Hematopoietic multipotent progenitor cell treated with erythropoietin and hydrocortisone succinate and interleukin-3 and kit ligand, for 17 days (in vitro differentiated cells): ENCODE data around the gene FKBP10.
"Not testable (repeated sequence)": the region's sequence is repeated elsewhere in the genome, so short reads cannot be mapped to it uniquely, and the experiment has no call there.

Source experiments
- DNase-seq: peaks from one replicate; pipeline ENCODE4 v3.0.0-alpha.2; 2015; ENCODE audit warnings: low spot score

The FKBP10 gene

DNA sequence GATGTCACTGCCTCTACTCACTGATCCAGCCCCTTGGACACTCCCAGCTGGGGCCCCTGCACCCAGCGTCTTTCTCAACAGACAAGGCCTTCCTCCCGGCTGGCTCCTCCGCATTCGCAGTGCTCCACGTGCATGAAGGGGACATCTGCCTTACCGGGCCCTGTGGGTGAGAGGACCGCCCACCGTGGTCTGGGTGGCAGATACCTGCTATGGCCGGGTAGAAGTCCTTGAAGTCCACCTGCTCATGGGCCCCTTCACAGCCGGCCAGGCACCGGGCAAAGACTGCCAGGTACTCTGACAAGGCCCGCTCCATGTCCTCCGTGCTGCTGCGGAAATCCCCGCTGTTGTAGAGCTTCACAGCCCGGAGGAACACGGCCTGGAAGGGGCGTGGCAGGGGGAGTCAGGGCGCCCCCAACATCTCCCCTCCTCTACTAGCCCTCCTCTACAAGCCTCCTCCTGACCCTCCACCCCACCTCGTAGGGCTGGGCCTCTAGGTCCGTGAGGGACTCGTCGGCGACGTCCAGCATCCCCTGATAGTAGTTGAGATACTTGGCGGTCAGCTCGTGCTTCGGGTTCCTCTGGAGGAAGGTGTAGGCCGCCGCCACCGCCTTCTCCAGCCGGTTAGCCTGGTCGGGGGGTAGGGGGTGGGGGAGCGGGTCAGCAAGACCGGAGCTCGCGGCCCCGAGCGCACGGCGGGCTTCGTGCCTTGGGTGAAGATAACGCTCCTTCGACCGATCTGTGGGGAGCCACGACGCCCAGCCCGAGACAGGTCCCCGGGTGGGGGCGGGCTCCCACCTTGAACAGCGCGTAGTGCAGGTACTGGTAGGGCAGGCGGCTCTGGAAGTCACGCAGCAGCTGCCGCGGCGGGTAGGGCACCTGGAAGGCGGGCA lies 1.9 kb upstream of the FKBP10 start:
- no peak for DNase-seq

DNA sequence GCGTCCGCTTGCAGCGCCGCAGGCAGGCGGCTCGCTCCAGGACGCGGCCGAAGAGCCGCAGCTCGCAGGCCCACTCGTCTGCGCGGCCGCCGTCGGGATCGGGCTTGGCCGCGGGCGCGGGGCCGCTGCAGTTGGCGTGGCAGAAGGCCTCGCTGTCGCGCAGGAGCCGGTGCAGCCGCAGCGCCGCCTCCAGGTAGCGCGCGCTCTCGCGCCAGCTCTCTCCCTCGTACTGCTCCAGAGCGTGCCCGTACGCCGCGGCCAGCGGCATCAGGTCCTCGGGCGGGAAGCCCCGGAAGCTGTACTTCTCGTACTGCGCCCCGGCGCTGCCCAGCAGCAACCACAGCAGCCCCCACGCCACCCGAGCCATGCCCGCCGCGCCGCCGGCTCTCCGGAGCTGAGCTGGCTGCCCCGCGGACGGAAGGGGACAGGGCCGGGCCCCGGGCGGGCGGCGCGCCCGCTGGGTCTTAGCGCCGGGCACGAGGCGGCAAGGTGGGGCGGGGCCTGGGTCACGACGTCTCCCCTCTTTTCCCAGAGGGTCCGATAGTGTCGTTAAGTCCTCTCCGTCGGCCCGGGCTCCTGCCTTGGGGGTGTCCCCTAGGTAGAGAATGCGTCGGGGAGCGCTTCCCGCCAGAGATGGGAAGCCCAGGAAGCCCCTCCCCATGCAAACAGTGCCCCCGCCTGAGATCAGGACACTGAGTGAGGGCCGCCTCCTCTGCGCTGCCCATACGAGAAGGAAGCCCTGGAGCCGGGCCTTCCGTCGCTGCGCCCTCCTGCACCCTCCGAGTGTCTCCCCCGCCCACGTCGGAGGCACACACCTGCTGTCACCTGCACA lies 1.0 kb upstream of the FKBP10 start, which contains the start of gene P3H4:
Gene P3H4 (minus strand): TSS at position 401 of the 832 bp plus-strand sequence. CDS start 34 bp downstream, at position 367.
- no peak for DNase-seq

DNA sequence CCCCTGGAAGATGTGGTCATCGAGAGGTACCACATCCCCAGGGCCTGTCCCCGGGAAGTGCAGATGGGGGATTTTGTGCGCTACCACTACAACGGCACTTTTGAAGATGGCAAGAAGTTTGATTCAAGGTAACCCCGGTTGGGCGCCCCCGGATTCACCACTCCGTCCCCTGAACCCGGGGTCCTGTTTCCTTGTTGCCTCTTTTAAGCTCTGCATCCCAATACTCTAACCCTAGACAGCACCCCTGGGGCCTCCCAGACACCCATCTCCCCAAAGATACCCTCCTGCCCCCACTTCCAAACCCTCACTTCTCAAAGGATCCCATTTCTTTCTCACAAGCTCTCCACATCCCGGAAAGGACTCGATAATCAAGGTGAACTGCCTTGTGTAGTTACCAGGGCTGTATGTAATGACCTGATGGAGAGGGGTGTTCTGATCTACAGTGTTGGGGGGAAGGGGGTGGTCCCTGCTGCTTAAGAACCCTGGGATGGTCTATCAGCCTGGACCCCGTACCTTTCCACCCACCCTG lies 412 bp downstream of the FKBP10 start:
- DNase-seq = no peak

DNA sequence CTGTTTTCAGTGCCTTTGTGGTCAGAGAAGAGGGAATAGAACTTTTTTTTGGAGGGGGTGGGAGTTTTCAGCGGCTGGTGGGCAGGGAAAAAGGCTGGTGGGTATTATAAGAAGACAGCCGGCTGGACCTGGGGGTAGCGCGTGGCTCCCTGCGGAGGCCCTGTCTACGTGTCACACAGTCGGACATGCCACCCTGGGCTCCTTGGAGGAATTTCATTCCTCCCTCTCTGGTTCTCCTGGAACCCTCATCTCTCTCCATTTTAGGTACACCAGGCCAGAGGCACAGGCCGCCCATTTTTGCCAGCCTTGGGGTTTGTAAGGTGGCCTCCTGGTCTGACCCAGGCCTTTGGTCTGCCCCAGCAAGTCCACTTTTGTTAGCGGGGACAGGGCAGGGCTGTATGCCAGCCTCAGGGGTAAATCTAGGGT lies 908 bp downstream of the FKBP10 start:
- no peak for DNase-seq

DNA sequence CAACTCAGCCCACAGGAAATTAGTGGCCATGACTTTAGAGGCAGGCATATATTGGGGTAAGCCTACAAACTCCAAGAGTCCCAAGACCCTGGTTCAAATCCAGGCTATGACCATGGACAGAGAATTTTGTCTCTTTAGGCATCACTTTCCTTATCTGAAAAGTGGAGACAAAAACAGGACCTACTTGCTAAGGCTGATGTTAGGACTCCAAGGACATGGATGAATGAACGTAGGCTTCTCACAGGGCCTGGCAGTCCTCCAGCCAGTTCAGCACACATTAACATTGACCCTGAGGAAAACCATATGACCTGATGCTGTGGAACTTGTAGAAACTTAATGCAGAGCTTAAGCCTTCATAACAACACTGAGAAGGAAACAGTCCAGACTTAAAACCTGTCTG lies 1.4 kb downstream of the FKBP10 start:
- DNase-seq = no peak

DNA sequence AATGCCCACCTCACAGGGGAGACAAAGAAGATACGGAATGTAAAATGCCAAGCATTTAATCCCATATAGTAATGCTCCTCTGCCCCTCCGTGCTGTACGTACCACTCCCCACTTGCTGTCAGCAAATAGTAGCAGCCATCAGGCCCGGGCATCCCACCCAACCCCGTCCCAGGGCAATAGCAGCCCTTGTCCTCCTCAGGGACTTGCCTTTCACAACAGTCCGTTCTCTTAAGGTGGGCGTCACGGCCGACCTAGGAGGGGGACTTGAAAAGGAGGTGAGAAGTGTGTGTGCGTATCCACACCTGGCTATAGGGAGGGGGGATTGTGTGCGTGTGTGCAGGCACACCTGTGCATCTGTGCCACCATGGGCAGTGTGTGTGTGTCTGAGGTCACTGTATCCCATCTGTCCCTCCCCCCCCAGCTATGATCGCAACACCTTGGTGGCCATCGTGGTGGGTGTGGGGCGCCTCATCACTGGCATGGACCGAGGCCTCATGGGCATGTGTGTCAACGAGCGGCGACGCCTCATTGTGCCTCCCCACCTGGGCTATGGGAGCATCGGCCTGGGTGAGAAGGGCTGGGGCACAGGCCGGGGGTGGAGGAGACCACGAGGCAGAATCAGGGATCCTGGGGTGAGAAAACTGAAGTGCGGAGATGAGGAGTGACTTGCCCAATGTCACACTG lies 4.0 kb downstream of the FKBP10 start:
- no peak for DNase-seq

DNA sequence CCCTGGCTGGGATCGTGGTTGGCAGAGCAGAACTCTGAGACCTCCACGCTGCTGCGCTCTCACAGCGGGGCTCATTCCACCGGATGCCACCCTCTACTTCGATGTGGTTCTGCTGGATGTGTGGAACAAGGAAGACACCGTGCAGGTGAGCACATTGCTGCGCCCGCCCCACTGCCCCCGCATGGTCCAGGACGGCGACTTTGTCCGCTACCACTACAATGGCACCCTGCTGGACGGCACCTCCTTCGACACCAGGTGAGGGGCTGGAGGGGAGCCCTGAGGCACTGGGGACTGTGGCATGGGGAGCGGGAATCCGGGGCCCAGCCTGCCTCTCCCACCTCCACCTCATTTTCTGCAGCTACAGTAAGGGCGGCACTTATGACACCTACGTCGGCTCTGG lies 5.2 kb downstream of the FKBP10 start:
- DNase-seq = no peak

DNA sequence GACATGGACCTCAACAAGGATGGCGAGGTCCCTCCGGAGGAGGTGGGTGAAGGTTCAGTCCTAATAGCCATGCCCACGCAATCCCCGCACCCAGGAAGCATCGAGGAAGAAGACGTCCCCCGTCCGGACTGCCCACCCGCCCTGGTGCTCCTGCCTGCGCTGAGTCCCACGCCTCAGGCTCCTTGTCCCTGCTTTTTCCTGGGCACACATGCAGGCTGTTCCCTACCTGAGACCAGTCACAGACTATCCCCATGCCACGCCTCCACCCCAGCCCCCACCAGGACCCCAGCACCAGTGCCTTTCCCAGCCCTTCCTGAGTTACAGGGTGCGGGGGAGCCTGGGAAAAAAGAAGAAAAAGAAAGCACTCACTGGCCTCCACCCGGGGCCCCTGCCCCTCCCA lies 9.0 kb downstream of the FKBP10 start:
- no peak for DNase-seq

DNA sequence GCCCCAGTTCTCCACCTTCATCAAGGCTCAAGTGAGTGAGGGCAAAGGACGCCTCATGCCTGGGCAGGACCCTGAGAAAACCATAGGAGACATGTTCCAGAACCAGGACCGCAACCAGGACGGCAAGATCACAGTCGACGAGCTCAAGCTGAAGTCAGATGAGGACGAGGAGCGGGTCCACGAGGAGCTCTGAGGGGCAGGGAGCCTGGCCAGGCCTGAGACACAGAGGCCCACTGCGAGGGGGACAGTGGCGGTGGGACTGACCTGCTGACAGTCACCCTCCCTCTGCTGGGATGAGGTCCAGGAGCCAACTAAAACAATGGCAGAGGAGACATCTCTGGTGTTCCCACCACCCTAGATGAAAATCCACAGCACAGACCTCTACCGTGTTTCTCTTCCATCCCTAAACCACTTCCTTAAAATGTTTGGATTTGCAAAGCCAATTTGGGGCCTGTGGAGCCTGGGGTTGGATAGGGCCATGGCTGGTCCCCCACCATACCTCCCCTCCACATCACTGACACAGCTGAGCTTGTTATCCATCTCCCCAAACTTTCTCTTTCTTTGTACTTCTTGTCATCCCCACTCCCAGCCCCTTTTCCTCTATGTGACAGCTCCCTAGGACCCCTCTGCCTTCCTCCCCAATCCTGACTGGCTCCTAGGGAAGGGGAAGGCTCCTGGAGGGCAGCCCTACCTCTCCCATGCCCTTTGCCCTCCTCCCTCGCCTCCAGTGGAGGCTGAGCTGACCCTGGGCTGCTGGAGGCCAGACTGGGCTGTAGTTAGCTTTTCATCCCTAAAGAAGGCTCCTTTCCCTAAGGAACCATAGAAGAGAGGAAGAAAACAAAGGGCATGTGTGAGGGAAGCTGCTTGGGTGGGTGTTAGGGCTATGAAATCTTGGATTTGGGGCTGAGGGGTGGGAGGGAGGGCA lies 9.7 kb downstream of the FKBP10 start:
- DNase-seq = no peak

DNA sequence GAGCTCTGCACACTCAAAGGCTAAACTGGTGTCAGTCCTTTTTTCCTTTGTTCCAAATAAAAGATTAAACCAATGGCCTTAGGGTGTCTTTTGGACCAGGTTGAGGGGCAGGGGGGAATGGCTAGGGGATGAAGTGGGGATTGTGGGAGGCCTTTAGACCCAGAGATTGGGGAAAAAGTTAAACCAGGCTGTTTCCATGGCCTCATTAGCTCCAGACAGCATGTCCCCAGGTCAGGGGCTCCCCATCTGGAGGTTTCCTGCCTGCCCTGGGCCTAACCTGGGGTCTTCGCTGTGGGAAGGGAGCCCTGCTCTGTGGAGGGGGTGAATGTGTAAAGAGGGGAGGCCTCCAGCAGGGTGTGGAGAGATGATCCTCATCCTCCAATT lies 10.3 kb downstream of the FKBP10 start:
- DNase-seq = no peak

DNA sequence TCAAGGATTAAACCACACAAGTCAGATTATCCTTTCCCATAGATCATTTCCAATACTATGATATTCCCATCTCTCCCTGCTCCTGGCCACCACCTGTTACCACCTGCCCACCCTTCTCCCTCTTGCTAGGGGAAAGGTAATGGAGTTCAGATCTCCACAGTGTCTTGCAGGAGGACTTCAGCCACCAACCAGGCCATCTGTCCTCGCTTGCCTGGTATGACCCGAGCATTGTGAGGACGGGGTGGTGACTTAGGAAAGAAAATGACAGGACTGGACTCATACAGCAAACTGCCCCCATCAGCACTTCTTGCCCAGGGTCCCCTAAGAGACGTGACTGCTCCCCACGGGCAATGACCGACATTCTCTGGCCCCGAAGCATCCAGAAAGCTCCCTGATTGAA lies 10.8 kb downstream of the FKBP10 start:
- no peak for DNase-seq

DNA sequence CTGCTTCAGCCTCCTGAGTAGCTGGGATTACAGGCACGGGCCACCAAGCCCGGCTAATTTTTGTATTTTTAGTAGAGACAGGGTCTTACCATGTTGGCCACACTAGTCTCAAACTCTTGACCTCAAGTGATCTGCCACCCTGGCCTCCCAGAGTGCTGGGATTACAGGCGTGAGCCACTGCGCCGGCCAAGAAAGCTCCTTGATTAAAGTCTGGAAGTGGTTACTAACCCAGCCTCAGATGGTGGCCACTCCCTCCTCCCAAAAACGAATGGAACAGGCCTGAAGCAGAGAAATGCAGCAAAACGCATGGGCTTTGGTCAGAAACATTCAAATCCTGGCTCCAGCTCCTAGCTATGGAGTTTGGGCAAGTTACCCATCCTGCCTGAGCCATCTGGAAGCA lies 11.3 kb downstream of the FKBP10 start:
- no peak for DNase-seq

DNA sequence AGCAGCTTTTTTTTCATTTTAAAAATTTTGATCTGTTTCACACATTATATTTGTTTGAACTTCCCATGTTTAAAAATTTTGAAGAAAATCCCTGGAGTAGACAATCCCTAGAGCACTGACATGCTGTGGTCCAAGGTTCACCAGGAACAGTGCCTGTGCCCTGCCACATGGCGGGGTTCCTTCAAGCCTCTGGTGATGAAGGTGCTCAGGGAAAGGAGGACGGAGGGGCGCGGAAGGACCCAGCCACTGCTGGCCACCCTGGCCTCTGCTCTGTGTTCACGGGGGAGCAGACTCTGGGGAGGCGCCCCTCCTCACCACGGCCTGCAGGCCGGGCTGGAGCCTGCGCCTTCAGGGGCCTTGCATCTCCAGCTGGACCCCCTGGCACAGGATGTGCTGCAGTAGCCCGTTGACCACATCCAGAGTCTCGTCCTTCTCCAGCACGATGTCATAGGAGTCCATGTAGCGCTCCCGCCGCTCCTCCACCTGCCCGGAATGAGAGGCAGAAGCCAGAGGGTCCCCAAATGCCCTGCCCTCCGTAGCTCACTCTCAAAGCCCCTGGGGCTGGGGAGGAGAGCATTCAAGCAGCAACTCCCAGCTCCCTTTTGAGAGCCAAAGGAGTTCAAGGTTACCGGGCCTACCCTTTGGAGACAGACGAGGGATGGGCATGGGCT lies 12.5 kb downstream of the FKBP10 start:
- DNase-seq = no peak

DNA sequence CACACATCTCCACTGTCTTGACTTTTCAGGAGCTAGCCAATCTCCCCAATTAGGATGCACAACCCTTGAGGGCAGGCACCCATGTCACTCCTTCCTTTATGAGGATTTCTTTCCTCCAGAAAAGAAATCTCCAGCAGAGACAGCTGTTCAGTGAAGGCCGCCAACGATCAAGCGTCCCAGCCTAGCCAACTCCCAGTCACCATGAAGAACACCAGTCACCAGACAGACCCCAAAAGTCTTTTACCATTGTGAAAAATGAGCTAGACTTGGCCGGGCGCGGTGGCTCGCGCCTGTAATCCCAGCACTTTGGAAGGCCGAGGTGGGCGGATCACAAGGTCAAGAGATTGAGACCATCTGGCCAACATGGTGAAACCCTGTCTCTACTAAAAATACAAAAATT lies 17.2 kb downstream of the FKBP10 start:
- DNase-seq = not testable (repeated sequence)

DNA sequence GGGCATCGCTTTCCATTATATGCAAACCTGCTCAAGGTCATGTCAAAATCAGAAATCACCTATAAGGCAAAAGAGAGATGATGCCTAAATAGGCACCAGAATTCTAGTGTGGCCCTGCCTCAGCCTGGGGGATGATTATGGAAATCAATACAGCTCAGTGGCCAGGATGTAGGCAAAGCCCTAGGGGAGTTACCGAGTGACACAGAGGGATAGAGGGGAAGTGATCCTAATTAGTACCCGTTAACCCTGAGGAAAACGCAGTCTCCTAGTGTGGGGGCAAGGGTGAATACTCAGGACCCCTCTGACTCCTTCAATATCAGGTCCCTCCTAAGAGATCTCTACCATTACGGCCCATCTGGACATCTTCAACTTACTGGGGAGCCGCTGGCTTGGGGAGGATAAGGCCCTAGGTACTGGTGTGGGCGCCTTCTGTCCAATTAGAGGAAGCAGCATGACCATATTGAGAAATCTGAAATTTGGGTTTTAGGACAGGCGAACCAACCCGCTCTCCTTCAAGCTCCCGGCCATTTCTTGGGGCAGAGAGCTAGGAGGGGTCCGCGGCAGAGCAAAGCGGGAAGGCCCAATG lies 22.5 kb downstream of the FKBP10 start:
- DNase-seq = no peak

DNA sequence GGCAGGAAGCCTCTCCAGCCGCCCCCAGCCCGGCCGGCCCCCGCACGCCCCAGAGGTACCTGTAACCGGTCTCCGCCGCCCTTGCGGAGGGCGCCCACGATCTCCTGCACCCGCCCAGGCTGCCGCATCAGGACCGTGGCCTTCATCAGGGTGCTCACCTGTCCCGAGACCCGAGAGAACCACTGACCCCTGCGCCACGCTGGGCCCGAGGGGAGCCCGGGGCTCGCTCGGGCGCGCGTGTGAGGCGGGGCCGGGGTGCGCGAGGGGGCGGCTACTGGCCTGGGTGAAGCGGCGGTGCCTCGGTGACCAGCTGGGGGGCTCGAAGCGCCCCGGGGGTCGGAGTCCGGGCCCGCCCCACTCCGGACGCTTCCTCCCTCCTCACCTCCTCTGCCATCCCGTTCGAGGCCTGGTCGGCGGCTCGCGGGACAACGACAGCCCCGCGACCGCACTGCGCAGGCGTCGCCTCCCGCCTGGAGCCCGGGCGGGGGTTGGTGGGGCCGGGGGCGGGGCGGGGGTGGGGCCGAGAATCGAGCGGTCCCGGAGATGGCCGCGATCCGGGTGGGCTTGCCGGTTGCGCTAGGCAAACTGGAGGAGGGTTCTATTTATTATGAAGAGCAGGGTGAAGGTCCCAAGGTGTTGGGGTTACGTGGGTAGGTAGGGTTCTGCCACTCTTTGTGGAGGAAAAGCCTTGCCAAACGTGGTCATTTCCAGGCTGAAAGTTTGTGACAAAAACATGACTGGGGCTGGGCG lies 23.2 kb downstream of the FKBP10 start, which contains the start of gene NT5C3B:
Gene NT5C3B (minus strand): TSS at position 433 of the 750 bp plus-strand sequence. CDS start 39 bp downstream, at position 394.
- no peak for DNase-seq

DNA sequence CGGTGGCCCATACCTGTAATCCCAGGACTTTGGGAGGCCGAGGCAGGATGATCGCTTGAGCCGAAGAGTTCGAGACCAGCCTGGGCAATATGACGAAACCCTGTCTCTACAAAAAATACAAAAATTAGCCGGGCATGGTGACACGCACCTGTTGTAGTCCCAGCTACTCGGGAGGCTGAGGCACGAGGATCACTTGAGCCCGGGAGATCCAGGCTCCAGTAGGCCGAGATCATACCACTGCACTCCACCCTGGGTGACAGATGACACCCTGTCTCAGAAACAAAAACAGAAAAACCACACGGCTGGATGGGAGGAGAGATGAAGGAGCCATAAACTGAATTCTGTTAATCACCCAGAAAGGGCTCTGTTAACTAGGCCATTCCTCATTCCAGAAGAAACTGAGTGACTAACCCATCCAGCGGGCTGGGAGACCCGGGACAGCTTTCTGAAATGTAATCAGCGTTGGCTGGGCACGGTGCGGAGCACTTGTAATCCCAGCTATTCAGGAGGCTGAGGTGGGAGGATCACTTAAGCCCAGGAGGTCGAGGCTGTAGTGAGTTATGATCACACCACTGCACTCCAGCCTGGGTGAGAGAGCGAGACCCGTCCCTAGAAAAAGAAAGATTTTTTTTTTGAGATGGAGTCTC lies 23.9 kb downstream of the FKBP10 start:
- DNase-seq = no peak

DNA sequence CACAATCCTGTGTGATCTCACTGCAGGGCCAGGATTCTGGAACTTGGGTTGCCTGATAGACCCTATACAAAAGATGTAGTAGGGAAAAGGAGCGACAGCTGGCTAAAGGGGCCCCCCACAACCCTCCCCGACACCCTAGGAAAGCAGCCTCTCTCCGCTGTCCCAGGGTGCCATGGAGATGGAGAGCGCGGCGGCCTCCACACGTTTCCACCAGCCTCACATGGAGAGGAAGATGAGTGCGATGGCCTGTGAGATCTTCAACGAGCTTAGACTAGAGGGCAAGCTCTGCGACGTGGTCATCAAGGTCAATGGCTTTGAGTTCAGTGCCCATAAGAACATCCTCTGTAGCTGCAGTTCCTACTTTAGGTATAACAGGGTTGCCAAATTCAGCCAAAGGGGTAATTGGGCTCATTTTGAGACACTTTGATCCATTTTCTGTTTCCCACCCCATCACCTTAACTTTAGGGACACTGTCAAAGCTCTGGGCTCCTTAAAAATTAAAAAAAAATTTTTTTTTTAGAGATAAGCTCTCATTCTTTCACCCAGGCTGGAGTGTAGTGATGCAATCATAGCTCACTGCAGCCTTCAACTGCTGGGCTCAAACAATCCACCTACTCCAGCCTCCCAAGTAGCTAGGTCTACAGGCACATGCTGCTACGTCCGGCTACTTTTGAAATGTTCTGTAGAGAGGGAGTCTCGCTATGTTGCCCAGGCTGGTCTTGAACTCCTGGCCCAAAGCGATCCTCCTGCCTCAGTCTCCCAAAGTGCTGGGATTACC lies 25.1 kb downstream of the FKBP10 start, which contains the start of gene KLHL10:
Gene KLHL10 (plus strand): TSS at position 65 of the 778 bp plus-strand sequence. CDS start 108 bp downstream, at position 173.
- no peak for DNase-seq
